Adrenal gland (tissue), 5 donors: ENCODE data around the gene ELF5.

ENCODE experiments used
- CTCF ChIP-seq, 6 experiments: fragments of 450-650 bp in 4 of 6; fragments of 200-600 bp in 2 of 6; sonication (generic) in 1 of 6; IDR thresholded peaks; 1 replicate in 5 of 6; 2 replicates in 1 of 6; pipeline versions ENCODE4 v1.5.1 to v1.8.0; 2016 to 2021; ENCODE audit warnings: antibody characterized with exemption in 6 of 6, mild to moderate bottlenecking in 2 of 6, moderate library complexity in 1 of 6
- POLR2A ChIP-seq, 2 donors: fragments of 450-650 bp; IDR thresholded peaks; one replicate each; pipeline ENCODE4 v1.6.1; 2017; ENCODE audit warnings: antibody characterized with exemption in 2 of 2, mild to moderate bottlenecking in 2 of 2, moderate library complexity in 1 of 2
- donor health status: DM: no; HTN: no; CAD: no.

GRCh38 chr11:34499719-34500500, 13.7 kb downstream of the ELF5 start:
- no peak for TF ChIP-seq CTCF (IDR thresholded peaks at IDR 0.05)
- no peak for TF ChIP-seq POLR2A (IDR thresholded peaks at IDR 0.05)
